ENCODE measurements around the gene SRBD1.

Gene SRBD1

DNA sequence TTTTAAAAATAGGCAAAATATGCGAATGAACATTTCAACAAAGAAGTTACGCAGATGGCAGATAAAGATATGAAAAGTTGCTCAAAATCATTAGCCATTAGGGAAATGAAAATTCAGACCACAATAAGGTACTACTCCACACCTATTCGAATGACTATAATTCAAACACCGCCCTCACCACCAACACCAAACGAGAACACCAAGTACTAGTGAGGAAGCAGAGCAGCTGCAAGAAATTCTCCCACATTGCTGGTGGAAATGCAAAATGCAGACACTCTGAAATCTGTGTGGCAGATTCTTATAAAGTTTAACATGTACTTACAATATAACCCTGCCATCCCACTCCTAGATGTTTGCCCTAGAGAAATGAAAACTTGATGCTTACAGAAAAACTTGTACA, 23.2 kb upstream of the SRBD1 start:
- no peak for DNase-seq

DNA sequence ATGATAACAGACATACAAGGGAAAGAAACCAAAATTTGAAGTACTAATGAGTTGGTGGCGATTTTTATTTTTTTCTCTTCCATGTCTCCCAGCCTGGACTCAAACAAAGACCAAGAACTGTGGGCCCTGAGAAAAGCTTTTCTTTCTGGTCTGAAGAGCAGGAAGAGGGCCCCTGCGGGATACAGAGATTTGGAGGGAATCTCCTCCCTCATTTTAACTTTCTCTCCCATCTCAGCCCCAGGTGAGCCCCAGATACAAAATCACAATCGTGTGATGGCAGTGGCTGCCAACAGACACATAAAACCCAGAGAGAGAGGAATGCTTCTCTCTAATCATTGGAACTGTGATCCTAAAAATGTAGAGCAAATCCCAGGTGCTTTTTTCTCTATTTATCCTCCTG, 20.9 kb upstream of the SRBD1 start:
- DNase-seq: no peak

DNA sequence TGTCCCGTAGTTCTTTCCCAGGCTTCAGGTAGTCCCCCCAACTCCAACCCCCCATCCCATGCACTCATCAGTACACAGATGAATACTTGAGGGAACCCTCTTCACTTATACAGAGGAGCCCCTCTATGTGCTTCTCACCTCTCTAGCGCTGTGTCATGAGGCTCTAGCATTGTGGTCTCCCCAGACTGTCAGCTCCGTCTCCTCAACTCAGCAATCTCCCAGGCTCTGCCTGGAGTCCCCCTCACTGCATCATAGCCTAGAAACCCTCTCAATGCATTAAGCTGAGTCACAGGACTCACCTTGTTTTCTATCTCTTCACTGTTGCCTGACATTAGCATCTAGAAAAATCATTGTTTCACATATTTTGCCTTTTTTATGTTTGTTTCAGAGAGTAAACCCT, 20.3 kb upstream of the SRBD1 start:
- DNase-seq: no peak

DNA sequence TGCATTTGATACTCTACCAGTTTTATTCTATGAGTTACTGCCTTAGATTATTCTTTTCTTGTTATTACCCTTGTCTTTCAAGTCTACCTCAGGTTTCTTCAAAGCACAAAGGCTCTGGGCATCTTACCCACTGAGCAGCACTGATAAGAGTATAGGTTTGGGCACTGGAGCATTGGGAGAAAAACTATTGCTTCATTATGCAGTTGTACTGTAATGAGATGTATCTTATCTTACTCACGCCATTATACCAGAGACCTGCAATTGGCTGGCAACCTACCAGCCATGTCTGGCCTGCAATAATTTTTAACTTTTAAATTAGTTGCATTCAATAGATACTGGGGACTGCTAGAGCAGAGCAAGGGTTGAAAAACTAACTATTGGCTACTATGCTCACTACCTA, 18.9 kb upstream of the SRBD1 start:
- DNase-seq: no peak

DNA sequence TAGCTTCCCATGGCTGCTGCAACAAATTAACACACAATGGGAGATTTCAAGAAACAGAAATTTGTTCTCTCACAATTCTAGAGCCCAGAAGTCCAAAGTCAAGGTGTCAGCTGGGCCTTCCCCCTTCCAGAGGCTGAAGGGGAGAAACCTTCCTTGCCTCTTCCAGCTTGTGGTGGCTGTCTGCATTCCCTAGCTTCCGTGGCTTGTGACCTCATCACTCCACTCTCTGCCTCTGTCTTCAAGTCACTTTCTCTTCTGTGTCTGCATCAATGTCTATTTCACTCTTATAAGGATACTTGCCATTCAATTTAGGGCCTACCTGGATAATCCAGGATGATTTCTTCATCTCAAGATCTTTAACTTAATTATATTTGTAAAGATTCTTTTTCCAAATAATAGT, 16.8 kb upstream of the SRBD1 start:
- no peak for DNase-seq

DNA sequence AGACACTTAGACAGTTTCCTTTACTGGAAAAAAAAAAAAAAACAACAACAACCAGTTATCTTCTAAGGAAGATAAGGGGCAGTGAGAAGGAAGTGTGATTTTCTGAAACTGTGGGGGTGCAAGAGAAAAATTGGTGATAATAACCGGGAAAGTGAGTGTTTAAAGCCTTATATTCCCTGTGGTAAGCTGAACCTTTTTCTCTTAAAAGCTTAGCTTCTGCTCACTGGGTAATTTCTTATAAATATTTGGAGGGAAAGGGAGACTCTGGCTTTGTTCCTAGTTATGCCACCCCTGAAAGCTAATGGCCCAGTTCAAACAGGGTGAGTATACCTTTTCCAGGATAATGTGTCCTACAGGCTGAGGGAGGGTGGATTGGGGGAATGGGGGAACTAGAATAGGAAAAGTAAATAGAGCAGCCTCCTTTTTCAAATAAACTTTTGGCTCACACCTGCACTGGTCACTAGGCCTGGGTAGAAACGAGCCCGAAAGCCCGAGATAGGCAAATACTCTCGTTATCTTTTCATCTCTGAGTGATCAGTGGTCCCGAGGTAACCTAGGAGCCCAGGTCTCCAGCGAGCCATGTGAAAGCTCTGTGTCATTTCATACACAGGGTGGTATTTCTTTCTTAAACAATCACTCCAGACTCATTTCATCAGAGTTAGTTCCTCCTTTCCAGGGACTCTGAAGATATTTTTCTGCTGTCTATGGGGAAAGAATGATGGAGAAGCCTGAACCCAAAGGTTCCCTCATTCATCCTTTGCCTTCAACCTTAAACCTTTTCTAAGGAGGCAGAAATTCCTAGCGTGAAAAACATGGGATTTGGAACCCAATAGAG, 15.5 kb upstream of the SRBD1 start:
- no peak for DNase-seq

DNA sequence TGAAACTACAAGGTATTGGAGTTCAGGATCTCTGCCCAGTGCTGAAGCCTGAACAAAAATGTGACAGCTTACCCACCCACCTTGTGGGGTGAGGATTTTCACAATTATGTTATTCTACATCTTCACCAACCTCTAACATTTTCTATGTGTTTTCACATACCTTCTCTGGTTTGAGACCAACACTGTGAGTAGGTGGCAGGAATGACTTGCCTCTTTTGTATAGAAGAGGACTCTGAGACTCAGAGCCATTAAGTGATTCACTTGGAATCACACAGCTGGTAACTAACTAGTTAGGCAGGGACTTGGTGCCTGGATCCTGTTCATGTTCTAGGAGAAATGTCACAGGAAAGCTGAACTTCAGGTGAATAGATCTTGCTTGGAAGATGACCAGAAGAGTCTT, 14.8 kb upstream of the SRBD1 start:
- no peak for DNase-seq

DNA sequence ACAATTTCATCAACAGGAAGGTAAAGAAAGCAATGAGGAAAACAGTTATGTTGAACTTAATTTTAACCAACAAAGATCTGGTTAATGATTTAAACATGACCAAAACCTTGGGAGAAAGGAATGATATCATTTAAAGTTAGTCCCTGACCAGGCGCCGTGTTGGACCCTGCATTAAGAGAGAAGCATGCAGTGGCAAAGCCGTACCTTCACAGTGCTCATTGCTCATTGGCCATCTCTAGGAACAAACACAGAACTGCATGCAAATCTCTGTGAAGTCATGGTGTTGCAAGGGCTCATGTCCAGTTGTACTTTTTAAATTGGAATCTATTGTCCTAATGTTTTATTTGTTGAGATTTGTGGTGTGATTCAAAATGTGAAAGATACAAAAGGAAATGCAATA, 12.0 kb upstream of the SRBD1 start:
- no peak for DNase-seq

DNA sequence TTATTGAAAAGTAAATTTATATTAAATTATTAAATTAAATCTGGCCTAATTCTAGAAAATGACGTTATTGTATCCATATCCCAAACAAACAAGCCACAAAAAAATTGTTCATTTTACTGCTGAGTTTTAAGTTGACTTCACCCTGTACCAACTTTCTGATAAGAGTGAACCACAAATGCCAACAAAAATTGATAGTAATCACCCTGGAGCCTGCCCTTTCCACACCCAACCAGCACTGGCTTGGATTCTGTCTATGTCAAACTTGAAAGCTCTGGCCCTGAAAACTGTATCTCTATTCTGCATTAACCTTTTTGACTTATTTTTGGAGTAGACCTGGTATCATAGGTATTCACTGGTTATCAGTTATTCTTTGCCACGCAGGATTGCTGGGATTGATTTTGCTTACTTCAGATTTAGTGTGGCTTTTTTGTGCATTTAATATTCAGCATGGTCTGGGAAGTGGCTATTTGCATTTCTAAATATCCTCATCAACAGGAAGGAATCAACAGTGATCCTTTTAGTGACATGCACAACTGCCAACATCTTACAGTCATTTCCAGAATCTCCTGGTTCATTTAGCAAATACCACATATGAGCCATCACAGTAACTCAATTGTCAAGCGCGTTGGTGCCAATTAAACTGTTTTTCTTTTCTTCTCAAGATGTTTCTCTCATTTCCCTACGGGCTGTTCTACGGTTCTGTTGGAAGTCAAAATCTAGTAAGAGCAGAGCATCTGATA, 11.4 kb upstream of the SRBD1 start:
- DNase-seq: peak; percentile 54

DNA sequence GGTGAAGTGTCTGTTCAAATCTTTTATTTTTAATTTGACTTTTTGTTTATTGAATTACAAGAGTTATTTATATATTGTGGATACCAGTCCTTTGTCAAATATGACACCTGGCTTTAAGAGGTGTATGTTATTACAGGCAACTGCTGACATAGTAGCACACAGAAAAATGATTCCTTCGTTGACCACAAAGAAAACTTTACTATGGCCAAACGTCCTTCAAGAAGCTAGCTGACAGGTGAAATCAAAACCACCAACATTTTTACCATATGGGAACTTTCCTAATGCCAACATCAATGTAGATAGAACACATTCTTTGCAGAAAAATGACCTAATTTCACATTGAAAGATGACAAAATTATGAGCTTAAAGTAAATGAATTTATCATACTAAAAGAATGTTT, 6.4 kb upstream of the SRBD1 start:
- DNase-seq: no peak

DNA sequence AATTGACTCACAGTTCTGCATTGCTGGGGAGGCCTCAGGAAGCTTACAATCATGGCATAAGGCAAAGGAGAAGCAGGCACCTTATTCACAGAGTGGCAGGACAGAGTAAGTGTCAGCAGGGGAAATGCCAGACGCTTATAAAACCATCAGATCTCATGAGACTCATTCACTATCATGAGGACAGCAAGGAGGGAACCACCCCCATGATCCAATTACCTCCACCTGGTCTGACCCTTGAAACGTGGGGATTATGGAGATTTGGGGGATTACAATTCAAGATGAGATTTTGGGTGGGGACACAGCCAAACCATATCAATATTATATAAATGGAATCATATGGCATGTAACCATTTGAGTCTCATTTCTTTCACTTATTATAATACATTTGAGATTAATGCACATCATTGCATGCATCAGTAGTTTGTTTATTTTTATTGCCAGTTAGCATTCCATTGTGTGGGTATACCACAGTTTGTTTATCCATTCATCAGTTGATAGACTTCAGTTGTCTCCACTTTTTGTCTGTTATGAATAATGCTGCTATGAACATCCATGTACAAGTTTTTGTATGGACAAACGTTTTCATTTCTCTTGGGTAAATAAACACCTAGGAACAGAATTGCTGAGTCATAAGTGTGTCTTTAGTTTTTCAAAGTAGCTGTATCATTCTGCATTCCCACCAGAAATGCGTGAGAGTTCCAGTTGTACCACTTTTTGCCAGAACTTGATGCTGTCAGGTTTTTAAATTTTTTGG, 5.8 kb upstream of the SRBD1 start:
- no peak for DNase-seq

DNA sequence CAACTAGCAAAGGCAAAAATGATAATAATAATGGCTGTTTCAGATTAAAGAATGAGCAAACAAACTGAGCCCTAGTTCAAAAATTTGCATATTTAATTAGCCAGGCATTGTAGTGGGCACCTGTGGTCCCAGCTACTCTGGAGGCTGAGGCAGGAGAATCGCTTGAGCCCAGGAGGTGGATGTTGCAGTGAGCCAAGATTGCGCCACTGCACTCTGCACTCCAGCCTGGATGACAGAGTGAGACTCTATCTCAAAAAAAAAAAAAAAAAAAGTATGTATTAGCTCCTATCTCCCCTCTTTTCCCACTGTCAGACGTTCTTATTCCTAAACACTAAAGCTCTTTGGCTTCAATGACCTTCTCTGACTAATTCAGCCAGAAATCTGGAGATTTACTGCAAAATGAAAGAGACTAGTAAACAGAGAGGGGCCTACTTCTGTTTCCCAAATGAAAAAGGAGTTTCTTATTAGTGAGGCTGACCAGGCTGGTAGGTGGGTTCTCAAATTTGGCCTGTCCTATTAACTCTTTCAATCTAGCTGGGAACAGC, 3.9 kb upstream of the SRBD1 start:
- no peak for DNase-seq

DNA sequence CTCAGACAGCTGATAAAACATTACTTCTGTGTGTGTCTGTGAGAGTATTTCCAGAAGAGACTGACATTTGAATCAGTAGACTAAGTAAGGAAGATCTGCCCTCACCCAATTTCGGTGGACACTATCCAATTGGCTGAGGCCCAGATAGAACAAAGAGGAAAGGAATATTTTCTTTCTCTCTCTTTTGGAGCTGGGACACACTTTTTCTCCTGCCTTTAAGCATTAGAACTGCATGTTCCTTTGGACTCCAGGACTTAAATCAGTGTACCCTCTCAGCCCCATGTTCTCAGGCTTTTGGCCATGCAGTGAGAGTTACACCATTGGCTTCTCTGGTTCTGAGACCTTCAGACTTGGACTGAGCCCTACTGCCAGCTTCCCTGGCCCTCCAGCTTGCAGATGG, 3.3 kb upstream of the SRBD1 start:
- no peak for DNase-seq

DNA sequence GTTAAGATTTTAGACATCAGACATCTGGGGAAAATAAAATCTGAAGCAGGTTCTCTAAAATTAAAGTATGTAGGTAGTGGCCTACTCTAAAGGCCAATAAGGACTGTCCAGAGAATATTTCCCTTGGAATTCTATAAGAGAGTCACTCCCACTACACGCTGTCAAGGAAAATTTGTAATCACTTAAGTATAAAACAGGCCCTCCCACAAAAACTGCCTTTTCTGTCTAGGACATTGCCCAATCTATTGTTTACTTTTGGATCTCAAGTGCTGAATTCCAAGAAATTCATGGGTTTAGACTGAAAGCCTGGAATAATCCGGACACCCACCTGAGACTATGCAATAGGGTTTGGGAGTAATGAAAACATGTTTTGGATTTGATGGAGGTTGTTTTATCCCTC, 1.7 kb upstream of the SRBD1 start:
- DNase-seq: no peak

DNA sequence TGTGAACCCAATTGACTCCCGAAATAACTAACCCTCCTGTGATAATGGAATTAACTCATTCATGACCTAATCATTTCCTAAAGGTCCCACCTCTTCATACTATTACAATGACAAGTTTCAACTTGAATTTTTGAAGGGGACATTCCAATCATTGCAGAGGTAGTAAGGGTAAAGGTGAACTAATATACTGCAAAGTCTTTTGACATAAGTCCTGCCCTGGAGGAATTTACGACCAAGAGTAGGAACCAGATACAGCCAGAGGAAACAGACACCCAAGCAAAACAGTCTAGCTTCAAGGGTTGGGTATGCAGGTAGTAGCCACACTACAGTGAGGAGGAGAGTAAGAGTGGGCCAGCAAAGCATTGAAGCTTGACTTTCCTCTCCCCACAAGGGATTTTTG, 1.2 kb upstream of the SRBD1 start:
- DNase-seq: no peak

DNA sequence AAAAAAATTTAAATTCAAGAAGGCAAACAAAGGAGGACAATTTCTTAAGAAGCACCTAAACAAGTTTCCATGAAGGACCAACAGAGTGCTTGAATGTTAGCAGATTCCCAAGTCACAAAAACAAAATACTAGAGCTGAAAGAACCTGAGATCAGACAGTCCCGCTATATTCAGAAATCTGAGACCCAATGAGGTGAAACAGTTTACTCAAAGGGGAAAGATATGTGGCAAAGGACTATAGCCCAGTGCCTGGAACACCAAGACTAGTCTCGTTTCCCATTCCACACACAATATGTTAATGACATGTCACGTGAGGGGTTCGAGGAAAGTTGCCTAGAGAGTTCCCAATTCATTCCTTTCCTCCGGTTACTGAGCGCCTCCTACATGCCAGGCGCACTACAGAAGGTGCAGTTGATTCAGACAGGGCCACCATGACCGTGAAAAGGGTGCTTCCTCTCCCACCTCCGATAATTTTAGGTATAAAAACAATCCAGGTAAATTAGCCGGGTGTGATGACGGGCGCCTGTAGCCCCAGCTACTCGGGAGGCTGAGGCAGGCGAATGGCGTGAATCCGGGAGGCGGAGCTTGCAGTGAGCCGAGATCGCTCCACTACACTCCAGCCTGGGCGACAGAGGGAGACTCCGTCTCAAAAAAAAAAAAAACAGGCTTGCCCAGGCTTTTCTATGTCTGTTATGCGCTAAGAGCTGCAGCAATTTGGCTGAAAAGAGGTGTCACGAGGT, 617 bp downstream of the SRBD1 start:
- peak; percentile 53 for DNase-seq

DNA sequence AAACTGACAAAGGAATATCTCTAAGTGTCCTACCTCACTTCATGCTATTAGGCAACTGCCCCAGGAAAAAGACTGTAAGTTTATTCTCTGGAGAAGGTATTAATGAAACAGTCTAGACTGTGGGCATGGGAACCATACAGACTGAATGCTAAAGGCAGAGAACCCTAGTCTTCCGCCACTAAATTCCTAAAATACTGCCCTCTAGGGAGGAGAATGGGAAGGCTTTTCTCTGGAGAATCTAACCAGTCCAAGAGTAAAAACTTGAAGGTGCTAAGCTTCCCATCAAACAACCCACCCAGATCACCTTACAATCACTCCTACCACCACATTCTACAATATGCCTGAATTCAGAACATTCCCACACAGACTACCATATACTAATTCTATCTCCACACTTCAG, 3.4 kb downstream of the SRBD1 start:
- no peak for DNase-seq

DNA sequence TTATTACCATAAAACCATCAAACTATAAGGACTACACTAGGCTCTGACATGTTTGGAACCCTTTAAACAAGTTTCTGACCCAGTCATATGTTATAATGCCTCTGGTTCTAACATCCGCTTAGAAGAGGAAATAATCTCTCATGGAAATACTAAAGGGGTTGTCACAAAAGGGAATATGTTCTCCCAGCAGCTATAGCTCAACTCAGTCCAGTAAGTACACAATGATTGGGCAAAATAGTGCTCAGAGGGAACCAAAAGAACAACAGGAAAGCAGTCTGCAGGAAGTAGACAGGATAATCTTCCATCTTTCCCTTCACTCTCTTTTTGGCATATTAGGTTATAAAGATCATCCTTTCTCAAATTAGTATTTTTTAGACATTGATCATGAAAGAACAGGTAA, 4.3 kb downstream of the SRBD1 start:
- DNase-seq: no peak

DNA sequence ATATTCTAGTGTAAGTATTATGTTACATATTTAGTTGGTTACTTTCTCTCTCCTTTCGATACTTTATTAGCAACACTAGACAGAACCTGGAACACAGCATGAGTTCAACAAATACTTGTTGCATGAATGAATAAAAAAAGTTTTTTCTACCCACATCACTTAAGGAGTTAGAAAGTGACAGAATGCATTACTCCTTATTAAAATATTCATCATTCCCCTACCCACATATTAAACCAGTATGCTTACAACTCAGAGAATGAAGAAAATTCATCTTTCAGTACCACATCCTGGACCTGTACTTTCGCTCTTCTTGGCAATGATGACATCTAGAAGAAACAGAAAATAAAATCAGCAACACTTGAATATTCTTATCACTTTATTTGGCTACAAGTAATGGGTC, 6.0 kb downstream of the SRBD1 start:
- no peak for DNase-seq

DNA sequence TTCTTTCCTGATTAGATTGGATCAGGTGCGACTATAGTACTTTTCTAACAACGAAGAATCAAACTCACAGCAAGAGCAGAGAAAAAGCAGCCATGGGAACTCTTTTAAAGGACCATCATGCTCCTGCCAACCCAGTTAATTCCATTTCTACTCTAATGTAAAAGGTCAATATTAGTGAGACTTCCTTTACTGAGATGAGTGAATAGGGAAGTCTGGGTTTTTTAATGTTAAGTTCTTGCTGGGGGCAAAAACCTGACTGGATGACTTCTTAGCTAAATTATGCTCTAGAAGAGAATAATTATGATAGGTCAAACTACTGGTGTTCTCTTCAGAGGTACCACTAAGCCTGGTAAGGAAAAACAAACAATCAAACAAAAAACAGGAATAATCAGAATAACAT, 8.4 kb downstream of the SRBD1 start:
- no peak for DNase-seq

DNA sequence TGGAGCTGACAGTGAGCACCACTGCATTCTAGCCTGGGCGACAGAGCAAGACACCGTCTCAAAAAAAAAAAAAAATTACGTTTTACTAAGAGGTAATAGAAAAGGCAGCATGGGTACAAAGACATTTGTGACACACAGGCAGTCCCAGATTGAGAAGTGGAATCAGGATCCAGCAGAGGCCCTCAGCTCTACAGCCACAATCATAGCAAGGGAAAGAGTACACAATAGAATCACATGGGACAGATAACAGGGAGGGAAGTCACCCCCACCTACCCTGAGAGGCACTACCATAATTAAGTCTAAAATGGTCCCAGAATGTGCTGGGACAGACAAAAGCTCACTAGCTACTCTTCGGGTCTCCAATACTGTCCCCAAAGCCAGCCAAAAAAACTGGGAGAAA, 12.5 kb downstream of the SRBD1 start:
- DNase-seq: no peak

DNA sequence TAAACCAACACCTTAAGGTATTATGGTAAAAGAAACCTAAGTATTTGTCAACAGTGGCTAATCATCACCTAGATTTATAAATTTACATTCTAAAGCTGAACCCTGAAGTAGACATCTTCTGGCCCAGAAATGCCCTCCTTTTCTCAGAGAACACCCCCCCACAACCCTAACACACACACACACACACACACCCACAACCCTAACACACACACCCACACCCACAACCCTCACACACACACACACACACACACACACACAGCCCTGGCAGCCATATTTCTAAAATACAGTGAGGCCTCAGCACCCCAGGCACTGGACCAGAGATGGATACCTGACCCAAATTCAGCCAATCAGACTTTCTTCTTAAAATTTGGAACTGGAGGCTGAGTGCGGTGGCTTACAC, 14.3 kb downstream of the SRBD1 start:
- DNase-seq: no peak
